Caco-2 (cell line): ENCODE measurements around the gene BTBD7. TPM values are rescaled to one million over a fixed set of nuclear protein-coding genes. Genes with fewer than 3 reads are reported as not detected.

Source experiments
- BruUV-seq: library from RNA; stranded (reverse); fragments of 400-500 nt; replicated peaks from 2 replicates; lab custom pipeline; 2021; lab: Mats Ljungman, UMichigan
- CTCF ChIA-PET: fragments of 300-600 bp; sonication (Branson Sonifier 250); formaldehyde crosslinking; loops from one replicate; lab custom pipeline; 2022; ENCODE audit warnings: antibody characterized with exemption; lab: Charles Lee
- POLR2A ChIA-PET: fragments of 300-600 bp; sonication (Branson Sonifier 250); formaldehyde crosslinking; loops from one replicate; lab custom pipeline; 2022; ENCODE audit warnings: antibody characterized with exemption; lab: Charles Lee
- DNase-seq, 2 experiments: peaks; one replicate each; pipeline versions ENCODE4 v3.0.0 to v3.0.0-alpha.2; 2020 to 2022
- H3K27me3 ChIP-seq: replicated peaks from 2 replicates; pipeline ENCODE4 v1.6.0; 2011; ENCODE audit warnings: low read length; ENCODE audit not compliant: control insufficient read depth, insufficient read depth
- H3K36me3 ChIP-seq: 2 replicates; pipeline ENCODE4 v1.5.1; 2011; ENCODE audit warnings: low read length; ENCODE audit not compliant: control insufficient read depth, insufficient read depth
- H3K4me1 ChIP-seq: fragments of 250-450 bp; sonication (Bioruptor Pico); 2 replicates; pipeline ENCODE4 v1.5.1; 2020; ENCODE audit warnings: mild to moderate bottlenecking
- H3K4me3 ChIP-seq: 2 replicates; pipeline ENCODE4 v1.5.1; 2011; ENCODE audit warnings: low read depth, mild to moderate bottlenecking, control low read depth, low read length
- H3K9me3 ChIP-seq: fragments of 250-450 bp; sonication (Bioruptor Pico); 2 replicates; pipeline ENCODE4 v1.5.1; 2020; ENCODE audit warnings: mild to moderate bottlenecking, moderate library complexity
- H3K27ac Mint-ChIP-seq: one replicate; pipeline ENCODE4 v1.8.0; 2022; ENCODE audit warnings: mixed read lengths; ENCODE audit not compliant: unreplicated experiment
- H3K27me3 Mint-ChIP-seq: one replicate; pipeline ENCODE4 v1.8.0; 2022; ENCODE audit warnings: mixed read lengths; ENCODE audit not compliant: insufficient read depth, unreplicated experiment
- H3K36me3 Mint-ChIP-seq: one replicate; pipeline ENCODE4 v1.8.0; 2022; ENCODE audit warnings: mild to moderate bottlenecking, mixed read lengths; ENCODE audit not compliant: insufficient read depth, unreplicated experiment
- H3K4me1 Mint-ChIP-seq: one replicate; pipeline ENCODE4 v1.8.0; 2022; ENCODE audit warnings: low read depth, mixed read lengths; ENCODE audit not compliant: unreplicated experiment
- H3K4me3 Mint-ChIP-seq: one replicate; pipeline ENCODE4 v1.8.0; 2022; ENCODE audit warnings: mild to moderate bottlenecking, moderate library complexity, mixed read lengths; ENCODE audit not compliant: unreplicated experiment
- H3K9me3 Mint-ChIP-seq: one replicate; pipeline ENCODE4 v1.8.0; 2022; ENCODE audit warnings: mixed read lengths; ENCODE audit not compliant: unreplicated experiment
- intact Hi-C: fragments of 100-400 bp; cut with micrococcal nuclease; formaldehyde crosslinking; loops from one replicate; pipeline ENCODE4 v1.10.0; 2022; ENCODE audit not compliant: unreplicated experiment
- total RNA-seq: library from RNA; stranded (reverse); gene quantifications from 2 replicates; pipeline ENCODE4 v1.2.3, GENCODE V29; 2022
- TF ChIP-seq, protein P1 (sequence below), 2 experiments: fragments of 200-600 bp in 1 of 2; IDR thresholded peaks; 1 replicate in 1 of 2; 2 replicates in 1 of 2; pipeline versions ENCODE4 v1.5.1 to v1.8.0; 2011 to 2022; ENCODE audit warnings: antibody characterized with exemption in 1 of 2, control low read depth in 1 of 2, inconsistent platforms in 1 of 2, low read depth in 1 of 2, low read length in 1 of 2, mild to moderate bottlenecking in 1 of 2, moderate library complexity in 1 of 2; ENCODE audit not compliant: insufficient read depth in 1 of 2, severe bottlenecking in 1 of 2, unreplicated experiment in 1 of 2

Gene BTBD7
- total RNA-seq, 1 experiment from 2014 or later, result 32.2 TPM

GRCh38 chr14:93347850-93348249 lies 15.0 kb upstream of the BTBD7 start:
- Mint-ChIP-seq H3K27me3 (no peaks in the 10 kb centered on the region), H3K4me1 (no peaks in the 10 kb centered on the region), H3K36me3 (no peaks in the 10 kb centered on the region), H3K27ac (no peak overlapping the region), H3K4me3 (no peak overlapping the region), H3K9me3 (peaks cover 21% of the 10 kb centered on the region)
- no peaks in the 10 kb centered on the region for H3K36me3 ChIP-seq
- no peaks in the 10 kb centered on the region for H3K4me1 ChIP-seq
- no peak overlapping the region for H3K4me3 ChIP-seq
- no TSS peak for BruUV-seq
- TF ChIP-seq, protein P1, sequence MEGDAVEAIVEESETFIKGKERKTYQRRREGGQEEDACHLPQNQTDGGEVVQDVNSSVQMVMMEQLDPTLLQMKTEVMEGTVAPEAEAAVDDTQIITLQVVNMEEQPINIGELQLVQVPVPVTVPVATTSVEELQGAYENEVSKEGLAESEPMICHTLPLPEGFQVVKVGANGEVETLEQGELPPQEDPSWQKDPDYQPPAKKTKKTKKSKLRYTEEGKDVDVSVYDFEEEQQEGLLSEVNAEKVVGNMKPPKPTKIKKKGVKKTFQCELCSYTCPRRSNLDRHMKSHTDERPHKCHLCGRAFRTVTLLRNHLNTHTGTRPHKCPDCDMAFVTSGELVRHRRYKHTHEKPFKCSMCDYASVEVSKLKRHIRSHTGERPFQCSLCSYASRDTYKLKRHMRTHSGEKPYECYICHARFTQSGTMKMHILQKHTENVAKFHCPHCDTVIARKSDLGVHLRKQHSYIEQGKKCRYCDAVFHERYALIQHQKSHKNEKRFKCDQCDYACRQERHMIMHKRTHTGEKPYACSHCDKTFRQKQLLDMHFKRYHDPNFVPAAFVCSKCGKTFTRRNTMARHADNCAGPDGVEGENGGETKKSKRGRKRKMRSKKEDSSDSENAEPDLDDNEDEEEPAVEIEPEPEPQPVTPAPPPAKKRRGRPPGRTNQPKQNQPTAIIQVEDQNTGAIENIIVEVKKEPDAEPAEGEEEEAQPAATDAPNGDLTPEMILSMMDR (IDR thresholded peaks at IDR 0.05; ENCODE audit: insufficient read depth in 1 of 2, low read depth in 1 of 2, low read length in 1 of 2, severe bottlenecking in 1 of 2, unreplicated experiment in 1 of 2), result no peak
- CTCF ChIA-PET, result no interaction called here
- POLR2A ChIA-PET, result no interaction called here
- no peaks in the 10 kb centered on the region for H3K9me3 ChIP-seq
- DNase-seq, result no peak
- intact Hi-C loops, result loop anchor here (2.0 kb wide), 1 partner anchor 31 kb away; no protein-coding TSS in a partner anchor
- no peaks in the 10 kb centered on the region for H3K27me3 ChIP-seq

- no peak for DNase-seq
- BruUV-seq, result no TSS peak
- H3K4me1 ChIP-seq, result no peaks in the 10 kb centered on the region
- Mint-ChIP-seq H3K4me1 (no peaks in the 10 kb centered on the region), H3K27ac (no peak within 1 kb of the TSS), H3K27me3 (no peaks in the 10 kb centered on the region), H3K9me3 (peaks cover 26% of the 10 kb centered on the region), H3K4me3 (no peak within 1 kb of the TSS), H3K36me3 (no peaks in the 10 kb centered on the region)
- no peaks in the 10 kb centered on the region for H3K27me3 ChIP-seq
- TF ChIP-seq, protein P1 (IDR thresholded peaks at IDR 0.05; ENCODE audit: insufficient read depth in 1 of 2, low read depth in 1 of 2, low read length in 1 of 2, severe bottlenecking in 1 of 2, unreplicated experiment in 1 of 2), result no peak
- ChIA-PET CTCF (no interaction called here), POLR2A (no interaction called here)
- intact Hi-C loops, result no loop called here
- H3K9me3 ChIP-seq, result no peaks in the 10 kb centered on the region
- H3K36me3 ChIP-seq, result no peaks in the 10 kb centered on the region
- no peak within 1 kb of the TSS for H3K4me3 ChIP-seq
These were observed 14.3 kb upstream of the BTBD7 start, which contains the start of gene COX8C for GRCh38 chr14:93346926-93347721. Gene COX8C (plus strand): TSS chr14:93347182. CDS start chr14:93347269, 87 bp downstream.

DNA sequence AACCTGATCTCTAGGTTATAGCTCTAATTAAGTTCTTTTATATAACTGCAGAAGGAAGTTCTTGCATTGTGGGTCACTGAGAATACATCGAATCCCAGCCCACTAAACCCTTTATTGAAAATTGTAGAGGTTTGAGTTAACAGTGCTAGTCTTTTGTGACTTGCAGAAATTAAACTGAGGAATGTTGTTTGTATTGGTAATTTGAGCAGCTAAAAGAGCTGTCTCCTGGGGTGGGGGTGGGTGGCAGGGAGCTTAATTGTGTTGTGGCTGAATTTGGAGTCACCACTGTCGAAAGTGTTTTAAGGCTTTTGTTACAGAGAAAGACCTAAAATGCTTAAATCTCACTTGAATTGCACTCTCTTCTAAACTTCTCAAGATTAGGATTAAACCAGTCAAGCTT lies 11.0 kb upstream of the BTBD7 start:
- Mint-ChIP-seq H3K27ac (no peak overlapping the region), H3K4me3 (no peak overlapping the region), H3K9me3 (peaks cover 26% of the 10 kb centered on the region), H3K27me3 (no peaks in the 10 kb centered on the region), H3K4me1 (no peaks in the 10 kb centered on the region), H3K36me3 (no peaks in the 10 kb centered on the region)
- TF ChIP-seq, protein P1 (IDR thresholded peaks at IDR 0.05; ENCODE audit: insufficient read depth in 1 of 2, low read depth in 1 of 2, low read length in 1 of 2, severe bottlenecking in 1 of 2, unreplicated experiment in 1 of 2), result no peak
- no TSS peak for BruUV-seq
- no peak for DNase-seq
- intact Hi-C loops, result no loop called here
- Histone ChIP-seq H3K9me3 (0 out of 2 replicates have a peak, but pooled peaks cover 7% of the 10 kb centered on the region), H3K36me3 (no peaks in the 10 kb centered on the region), H3K27me3 (no peaks in the 10 kb centered on the region), H3K4me1 (no peaks in the 10 kb centered on the region), H3K4me3 (no peak overlapping the region)
- POLR2A ChIA-PET, result interaction anchor here (0.5 kb wide), 1 partner anchor 13 kb away, joined by 3 read pairs; no protein-coding TSS in a partner anchor
- CTCF ChIA-PET, result no interaction called here
